ENCODE data around the gene MYRIP. TPM values are rescaled to one million over a fixed set of nuclear protein-coding genes. Genes with fewer than 3 reads are reported as not detected.

Gene MYRIP
- total RNA-seq, 1 donor from 2014 or later: 12.7 TPM

- Histone ChIP-seq H3K4me1 (no peaks in the 10 kb centered on the region), H3K36me3 (no peaks in the 10 kb centered on the region), H3K27ac (no peak overlapping the region), H3K9me3 (no peaks in the 10 kb centered on the region), H3K4me3 (no peak overlapping the region), H3K27me3 (no peaks in the 10 kb centered on the region)
- TF ChIP-seq CTCF (IDR thresholded peaks at IDR 0.05): no peak
- intact Hi-C loops (cut with DNase I): no loop called here
- DNase-seq (ENCODE audit: low spot score in 2 of 2): no peak
These were observed 433.2 kb downstream of the MYRIP start for GRCh38 chr3:40242638-40243037.

GRCh38 chr3:40243056-40243455 is 433.6 kb downstream of the MYRIP start:
- intact Hi-C loops (cut with DNase I): no loop called here
- Histone ChIP-seq H3K4me3 (no peak overlapping the region), H3K27me3 (no peaks in the 10 kb centered on the region), H3K4me1 (no peaks in the 10 kb centered on the region), H3K9me3 (no peaks in the 10 kb centered on the region), H3K27ac (no peak overlapping the region), H3K36me3 (no peaks in the 10 kb centered on the region)
- no peak for DNase-seq (ENCODE audit: low spot score in 2 of 2)
- TF ChIP-seq CTCF (IDR thresholded peaks at IDR 0.05): no peak

- H3K4me3 ChIP-seq: no peak overlapping the region
- intact Hi-C loops (cut with DNase I): no loop called here
- H3K27me3 ChIP-seq: no peaks in the 10 kb centered on the region
- no peaks in the 10 kb centered on the region for H3K4me1 ChIP-seq
- no peak for DNase-seq (ENCODE audit: low spot score in 2 of 2)
- H3K9me3 ChIP-seq: no peaks in the 10 kb centered on the region
- TF ChIP-seq CTCF (IDR thresholded peaks at IDR 0.05): no peak
- no peaks in the 10 kb centered on the region for H3K36me3 ChIP-seq
- H3K27ac ChIP-seq: no peak overlapping the region
These were observed 438.5 kb downstream of the MYRIP start for GRCh38 chr3:40247714-40248454.

- DNase-seq (ENCODE audit: low spot score in 2 of 2): no peak
- H3K9me3 ChIP-seq: no peaks in the 10 kb centered on the region
- intact Hi-C loops (cut with DNase I): no loop called here
- H3K27me3 ChIP-seq: no peaks in the 10 kb centered on the region
- H3K4me1 ChIP-seq: no peaks in the 10 kb centered on the region
- no peak overlapping the region for H3K27ac ChIP-seq
- no peak for TF ChIP-seq CTCF (IDR thresholded peaks at IDR 0.05)
- H3K36me3 ChIP-seq: no peaks in the 10 kb centered on the region
- no peak overlapping the region for H3K4me3 ChIP-seq
These were observed 439.2 kb downstream of the MYRIP start for GRCh38 chr3:40248591-40248990.

- no peak for DNase-seq (ENCODE audit: low spot score in 2 of 2)
- H3K4me3 ChIP-seq: no peak overlapping the region
- no peaks in the 10 kb centered on the region for H3K27me3 ChIP-seq
- H3K4me1 ChIP-seq: no peaks in the 10 kb centered on the region
- H3K36me3 ChIP-seq: no peaks in the 10 kb centered on the region
- H3K27ac ChIP-seq: no peak overlapping the region
- intact Hi-C loops (cut with DNase I): no loop called here
- no peak for TF ChIP-seq CTCF (IDR thresholded peaks at IDR 0.05)
- H3K9me3 ChIP-seq: no peaks in the 10 kb centered on the region
These were observed 439.8 kb downstream of the MYRIP start for GRCh38 chr3:40249168-40249567.

- no peak for TF ChIP-seq CTCF (IDR thresholded peaks at IDR 0.05)
- Histone ChIP-seq H3K27ac (no peak overlapping the region), H3K27me3 (no peaks in the 10 kb centered on the region), H3K36me3 (no peaks in the 10 kb centered on the region), H3K9me3 (no peaks in the 10 kb centered on the region), H3K4me1 (no peaks in the 10 kb centered on the region), H3K4me3 (no peak overlapping the region)
- intact Hi-C loops (cut with DNase I): no loop called here
- no peak for DNase-seq (ENCODE audit: low spot score in 2 of 2)
These were observed 445.1 kb downstream of the MYRIP start for GRCh38 chr3:40254491-40254890.

Measured in ascending aorta (tissue), 2 donors.